ENCODE measurements around the gene MEF2A. TPM values are rescaled to one million over a fixed set of nuclear protein-coding genes. Genes with fewer than 3 reads are reported as not detected.

MEF2A gene
- total RNA-seq, 1 donor from 2014 or later = 86.8 TPM

DNA sequence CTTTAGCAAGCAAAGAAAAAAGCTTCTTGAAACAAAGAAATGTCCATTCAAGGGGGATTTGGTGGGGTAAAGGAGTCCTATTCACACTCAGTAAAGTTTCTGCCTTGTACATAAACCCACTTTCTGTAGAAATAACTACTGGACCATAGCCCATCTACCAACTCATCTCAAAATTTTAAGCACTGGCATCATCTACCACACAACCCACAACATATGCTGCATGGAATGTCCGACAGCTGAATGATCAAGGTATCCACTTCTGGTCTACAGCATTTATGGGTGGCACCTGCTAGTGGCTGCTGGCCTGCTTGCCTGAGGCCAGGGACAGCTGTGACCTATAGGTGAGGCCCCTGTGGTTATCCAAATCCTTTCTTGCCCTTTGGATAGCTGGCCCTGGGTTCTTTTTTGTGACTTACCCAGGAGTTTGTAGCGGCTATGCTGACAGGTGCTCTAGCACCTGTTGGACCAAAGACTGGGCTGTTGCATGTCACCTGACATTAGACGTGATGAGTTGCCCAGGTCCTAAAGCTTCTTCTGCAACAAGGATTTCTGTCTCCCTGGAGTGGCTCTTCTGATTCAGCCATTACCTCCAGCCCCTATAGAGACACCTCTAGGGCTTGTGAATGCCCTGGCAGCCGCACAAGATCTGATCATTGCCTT is 19.2 kb upstream of the MEF2A start:
- Histone ChIP-seq H3K36me3 (no peaks in the 10 kb centered on the region), H3K4me3 (no peak overlapping the region), H3K27me3 (no peaks in the 10 kb centered on the region), H3K27ac (no peak overlapping the region), H3K4me1 (no peaks in the 10 kb centered on the region), H3K9me3 (no peaks in the 10 kb centered on the region)
- intact Hi-C loops (cut with DNase I) = no loop called here
- TF ChIP-seq, protein P1, sequence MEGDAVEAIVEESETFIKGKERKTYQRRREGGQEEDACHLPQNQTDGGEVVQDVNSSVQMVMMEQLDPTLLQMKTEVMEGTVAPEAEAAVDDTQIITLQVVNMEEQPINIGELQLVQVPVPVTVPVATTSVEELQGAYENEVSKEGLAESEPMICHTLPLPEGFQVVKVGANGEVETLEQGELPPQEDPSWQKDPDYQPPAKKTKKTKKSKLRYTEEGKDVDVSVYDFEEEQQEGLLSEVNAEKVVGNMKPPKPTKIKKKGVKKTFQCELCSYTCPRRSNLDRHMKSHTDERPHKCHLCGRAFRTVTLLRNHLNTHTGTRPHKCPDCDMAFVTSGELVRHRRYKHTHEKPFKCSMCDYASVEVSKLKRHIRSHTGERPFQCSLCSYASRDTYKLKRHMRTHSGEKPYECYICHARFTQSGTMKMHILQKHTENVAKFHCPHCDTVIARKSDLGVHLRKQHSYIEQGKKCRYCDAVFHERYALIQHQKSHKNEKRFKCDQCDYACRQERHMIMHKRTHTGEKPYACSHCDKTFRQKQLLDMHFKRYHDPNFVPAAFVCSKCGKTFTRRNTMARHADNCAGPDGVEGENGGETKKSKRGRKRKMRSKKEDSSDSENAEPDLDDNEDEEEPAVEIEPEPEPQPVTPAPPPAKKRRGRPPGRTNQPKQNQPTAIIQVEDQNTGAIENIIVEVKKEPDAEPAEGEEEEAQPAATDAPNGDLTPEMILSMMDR (IDR thresholded peaks at IDR 0.05) = no peak
- ATAC-seq (no peak), DNase-seq (no peak)

DNA sequence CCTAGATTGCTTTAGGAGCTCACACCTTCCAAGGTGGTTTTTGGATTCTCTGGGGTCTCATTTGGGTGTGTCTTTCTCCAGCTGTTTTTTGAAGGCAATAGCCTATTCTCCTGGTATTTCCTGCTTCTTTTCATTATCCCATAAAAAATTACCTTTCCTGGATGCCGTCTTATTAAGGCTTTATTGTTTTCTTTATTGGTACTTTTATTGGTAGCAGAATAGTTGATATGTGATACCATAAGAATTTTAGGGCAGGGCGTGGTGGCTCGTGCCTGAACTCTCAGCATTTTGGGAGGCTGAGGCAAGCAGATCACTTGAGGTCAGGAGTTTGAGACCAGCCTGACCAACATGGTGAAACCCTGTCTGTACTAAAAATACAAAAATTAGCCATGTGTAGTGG is 18.3 kb upstream of the MEF2A start:
- intact Hi-C loops (cut with DNase I) = no loop called here
- DNase-seq = no peak
- TF ChIP-seq, protein P1 (IDR thresholded peaks at IDR 0.05) = no peak
- no peak for ATAC-seq
- no peaks in the 10 kb centered on the region for H3K9me3 ChIP-seq
- H3K4me1 ChIP-seq = no peaks in the 10 kb centered on the region
- H3K4me3 ChIP-seq = no peak overlapping the region
- H3K27ac ChIP-seq = no peak overlapping the region
- no peaks in the 10 kb centered on the region for H3K27me3 ChIP-seq
- H3K36me3 ChIP-seq = no peaks in the 10 kb centered on the region

DNA sequence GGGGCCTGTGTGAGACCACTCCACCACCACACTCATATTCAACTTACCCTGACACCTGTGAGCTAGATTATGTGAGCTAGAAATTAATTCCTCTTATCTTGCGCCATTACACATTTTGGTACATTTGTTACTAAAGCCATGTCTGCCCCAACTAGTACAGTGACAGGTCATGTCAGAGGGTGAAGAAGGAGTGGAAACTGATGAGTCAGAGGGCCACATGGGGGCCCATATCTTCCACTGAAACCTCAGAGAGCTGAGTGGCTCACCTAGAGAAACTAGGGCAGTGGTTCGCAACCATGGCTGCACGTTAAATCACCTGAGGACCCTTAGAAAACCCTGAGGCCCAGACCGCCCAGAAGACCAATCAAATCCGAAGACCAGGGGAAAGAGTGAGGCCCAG is 15.7 kb upstream of the MEF2A start:
- TF ChIP-seq, protein P1 (IDR thresholded peaks at IDR 0.05) = no peak
- Histone ChIP-seq H3K4me1 (no peaks in the 10 kb centered on the region), H3K9me3 (no peaks in the 10 kb centered on the region), H3K4me3 (no peak overlapping the region), H3K36me3 (no peaks in the 10 kb centered on the region), H3K27me3 (no peaks in the 10 kb centered on the region), H3K27ac (no peak overlapping the region)
- intact Hi-C loops (cut with DNase I) = no loop called here
- DNase-seq (no peak), ATAC-seq (no peak)

DNA sequence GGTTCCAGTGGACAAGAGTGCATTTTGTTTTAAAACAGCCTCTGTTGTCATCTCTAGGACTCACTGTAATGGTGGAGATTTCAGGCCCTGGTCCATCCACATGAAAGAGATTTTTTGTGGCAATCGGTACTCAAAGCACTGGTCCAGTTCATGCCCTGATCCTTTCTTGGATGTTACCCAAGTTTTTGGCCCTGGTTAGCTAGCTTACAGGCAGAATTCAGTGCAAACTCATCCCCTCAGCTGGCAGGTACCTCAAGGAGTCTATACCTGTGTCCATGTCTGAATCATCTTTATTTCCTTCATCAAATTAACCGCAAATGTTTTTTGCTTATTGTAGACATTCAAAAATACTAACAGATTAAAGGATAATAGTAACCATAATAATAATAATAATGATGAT is 13.7 kb upstream of the MEF2A start:
- H3K36me3 ChIP-seq = no peaks in the 10 kb centered on the region
- no peak for DNase-seq
- intact Hi-C loops (cut with DNase I) = no loop called here
- H3K4me1 ChIP-seq = no peaks in the 10 kb centered on the region
- ATAC-seq = no peak
- no peak overlapping the region for H3K27ac ChIP-seq
- H3K27me3 ChIP-seq = no peaks in the 10 kb centered on the region
- H3K4me3 ChIP-seq = no peak overlapping the region
- H3K9me3 ChIP-seq = no peaks in the 10 kb centered on the region
- TF ChIP-seq, protein P1 (IDR thresholded peaks at IDR 0.05) = no peak

DNA sequence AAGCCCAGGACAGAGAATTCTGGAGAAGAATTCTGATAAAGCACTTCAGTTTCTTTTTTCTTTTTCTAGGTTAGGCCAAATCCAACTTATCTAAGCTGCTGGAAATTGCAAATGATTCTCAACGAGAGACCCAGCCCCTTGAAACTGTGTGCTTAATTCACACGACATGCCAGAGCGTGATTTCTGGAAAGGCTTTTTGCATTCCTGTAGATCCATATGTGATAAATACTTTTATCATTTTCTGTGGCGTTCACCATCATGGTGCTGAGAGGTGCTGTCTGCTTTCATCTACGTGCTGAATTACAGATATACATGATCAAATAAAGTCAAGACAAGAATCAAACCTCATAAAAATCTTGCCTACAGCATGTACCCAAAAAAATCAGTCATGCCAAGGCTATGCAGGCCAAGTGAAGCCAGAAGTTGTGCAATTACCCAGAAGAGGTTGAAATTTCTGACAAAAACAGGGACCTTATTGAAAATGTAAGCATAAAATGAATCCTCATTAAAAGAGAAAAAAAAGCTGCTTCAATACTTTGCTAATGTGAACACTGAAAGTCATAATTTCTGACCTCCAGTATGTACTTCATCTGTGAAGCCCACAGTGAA is 10.8 kb upstream of the MEF2A start:
- Histone ChIP-seq H3K4me1 (no peaks in the 10 kb centered on the region), H3K36me3 (no peaks in the 10 kb centered on the region), H3K27me3 (no peaks in the 10 kb centered on the region), H3K27ac (no peak overlapping the region), H3K4me3 (no peak overlapping the region), H3K9me3 (no peaks in the 10 kb centered on the region)
- DNase-seq (no peak), ATAC-seq (no peak)
- TF ChIP-seq, protein P1 (IDR thresholded peaks at IDR 0.05) = no peak
- intact Hi-C loops (cut with DNase I) = no loop called here
